ENCODE measurements around the gene CNTN4. TPM values are rescaled to one million over a fixed set of nuclear protein-coding genes. Genes with fewer than 3 reads are reported as not detected.

CNTN4 gene
- total RNA-seq, 1 experiment from 2014 or later = not detected

DNA sequence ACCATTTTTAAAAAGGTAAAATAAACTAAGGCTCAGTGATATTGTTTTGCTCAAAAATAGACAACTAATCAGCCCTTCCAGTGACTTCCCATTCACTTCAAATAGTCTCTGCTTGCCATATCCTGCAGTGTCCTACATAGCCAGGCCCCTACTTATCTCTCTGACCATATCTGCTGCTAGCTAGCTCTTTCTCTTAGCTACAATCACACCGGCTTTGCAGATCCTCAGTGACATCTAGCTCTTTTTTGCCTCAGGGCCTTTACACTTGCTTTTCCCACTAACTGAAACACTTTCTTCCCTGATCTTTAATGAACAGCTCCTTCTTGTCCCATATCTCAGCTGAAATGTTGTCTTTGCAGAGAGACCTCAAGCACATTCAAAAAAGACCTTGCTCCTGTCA lies 850.2 kb downstream of the CNTN4 start:
- no peak for DNase-seq (ENCODE audit: low spot score)
- ChIA-PET POLR2A (no interaction called here), CTCF (no interaction called here)
- peaks cover 32% of the 10 kb centered on the region for H3K36me3 Mint-ChIP-seq
- no peaks in the 10 kb centered on the region for H3K4me1 Mint-ChIP-seq
- H3K27me3 Mint-ChIP-seq (ENCODE audit: low read depth) = no peaks in the 10 kb centered on the region; the same call in none of the 2 replicates
- H3K4me3 Mint-ChIP-seq = no peak overlapping the region
- no peak for TF ChIP-seq ZNF138 (CRISPR knock-in tag; conservative IDR thresholded peaks at IDR 0.05)
- no peak for TF ChIP-seq CBFB (CRISPR knock-in tag; IDR thresholded peaks at IDR 0.05; ENCODE audit: low read depth)
- H3K27ac Mint-ChIP-seq = no peak overlapping the region
- H3K9me3 Mint-ChIP-seq = peaks cover 67% of the 10 kb centered on the region
- no peak for ATAC-seq

- H3K4me3 Mint-ChIP-seq = no peak overlapping the region
- no peaks in the 10 kb centered on the region for H3K4me1 Mint-ChIP-seq
- no peak for DNase-seq (ENCODE audit: low spot score)
- H3K27me3 Mint-ChIP-seq (ENCODE audit: low read depth) = no peaks in the 10 kb centered on the region; the same call in none of the 2 replicates
- ChIA-PET CTCF (no interaction called here), POLR2A (no interaction called here)
- no peak for ATAC-seq
- peaks cover 73% of the 10 kb centered on the region for H3K9me3 Mint-ChIP-seq
- no peak overlapping the region for H3K27ac Mint-ChIP-seq
- H3K36me3 Mint-ChIP-seq = peaks cover 27% of the 10 kb centered on the region
- TF ChIP-seq NR3C1 (CRISPR knock-in tag; conservative IDR thresholded peaks at IDR 0.05; ENCODE audit: low read depth) = no peak
- TF ChIP-seq, protein P1, sequence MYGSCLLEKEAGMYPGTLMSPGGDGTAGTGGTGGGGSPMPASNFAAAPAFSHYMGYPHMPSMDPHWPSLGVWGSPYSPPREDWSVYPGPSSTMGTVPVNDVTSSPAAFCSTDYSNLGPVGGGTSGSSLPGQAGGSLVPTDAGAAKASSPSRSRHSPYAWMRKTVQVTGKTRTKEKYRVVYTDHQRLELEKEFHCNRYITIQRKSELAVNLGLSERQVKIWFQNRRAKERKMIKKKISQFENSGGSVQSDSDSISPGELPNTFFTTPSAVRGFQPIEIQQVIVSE (CRISPR knock-in tag; IDR thresholded peaks at IDR 0.05; ENCODE audit: borderline replicate concordance) = no peak
- TF ChIP-seq ZNF263 (CRISPR knock-in tag; IDR thresholded peaks at IDR 0.05; ENCODE audit: low read depth) = no peak
- TF ChIP-seq, protein P2, sequence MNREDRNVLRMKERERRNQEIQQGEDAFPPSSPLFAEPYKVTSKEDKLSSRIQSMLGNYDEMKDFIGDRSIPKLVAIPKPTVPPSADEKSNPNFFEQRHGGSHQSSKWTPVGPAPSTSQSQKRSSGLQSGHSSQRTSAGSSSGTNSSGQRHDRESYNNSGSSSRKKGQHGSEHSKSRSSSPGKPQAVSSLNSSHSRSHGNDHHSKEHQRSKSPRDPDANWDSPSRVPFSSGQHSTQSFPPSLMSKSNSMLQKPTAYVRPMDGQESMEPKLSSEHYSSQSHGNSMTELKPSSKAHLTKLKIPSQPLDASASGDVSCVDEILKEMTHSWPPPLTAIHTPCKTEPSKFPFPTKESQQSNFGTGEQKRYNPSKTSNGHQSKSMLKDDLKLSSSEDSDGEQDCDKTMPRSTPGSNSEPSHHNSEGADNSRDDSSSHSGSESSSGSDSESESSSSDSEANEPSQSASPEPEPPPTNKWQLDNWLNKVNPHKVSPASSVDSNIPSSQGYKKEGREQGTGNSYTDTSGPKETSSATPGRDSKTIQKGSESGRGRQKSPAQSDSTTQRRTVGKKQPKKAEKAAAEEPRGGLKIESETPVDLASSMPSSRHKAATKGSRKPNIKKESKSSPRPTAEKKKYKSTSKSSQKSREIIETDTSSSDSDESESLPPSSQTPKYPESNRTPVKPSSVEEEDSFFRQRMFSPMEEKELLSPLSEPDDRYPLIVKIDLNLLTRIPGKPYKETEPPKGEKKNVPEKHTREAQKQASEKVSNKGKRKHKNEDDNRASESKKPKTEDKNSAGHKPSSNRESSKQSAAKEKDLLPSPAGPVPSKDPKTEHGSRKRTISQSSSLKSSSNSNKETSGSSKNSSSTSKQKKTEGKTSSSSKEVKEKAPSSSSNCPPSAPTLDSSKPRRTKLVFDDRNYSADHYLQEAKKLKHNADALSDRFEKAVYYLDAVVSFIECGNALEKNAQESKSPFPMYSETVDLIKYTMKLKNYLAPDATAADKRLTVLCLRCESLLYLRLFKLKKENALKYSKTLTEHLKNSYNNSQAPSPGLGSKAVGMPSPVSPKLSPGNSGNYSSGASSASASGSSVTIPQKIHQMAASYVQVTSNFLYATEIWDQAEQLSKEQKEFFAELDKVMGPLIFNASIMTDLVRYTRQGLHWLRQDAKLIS (CRISPR knock-in tag; IDR thresholded peaks at IDR 0.05; ENCODE audit: borderline replicate concordance) = no peak
- no peak for TF ChIP-seq JAZF1 (CRISPR knock-in tag; IDR thresholded peaks at IDR 0.05)
- TF ChIP-seq, protein P3, sequence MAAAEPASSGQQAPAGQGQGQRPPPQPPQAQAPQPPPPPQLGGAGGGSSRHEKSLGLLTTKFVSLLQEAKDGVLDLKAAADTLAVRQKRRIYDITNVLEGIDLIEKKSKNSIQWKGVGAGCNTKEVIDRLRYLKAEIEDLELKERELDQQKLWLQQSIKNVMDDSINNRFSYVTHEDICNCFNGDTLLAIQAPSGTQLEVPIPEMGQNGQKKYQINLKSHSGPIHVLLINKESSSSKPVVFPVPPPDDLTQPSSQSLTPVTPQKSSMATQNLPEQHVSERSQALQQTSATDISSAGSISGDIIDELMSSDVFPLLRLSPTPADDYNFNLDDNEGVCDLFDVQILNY (CRISPR knock-in tag; IDR thresholded peaks at IDR 0.05) = no peak
- TF ChIP-seq ZNF232 (CRISPR knock-in tag; IDR thresholded peaks at IDR 0.05) = no peak
- TF ChIP-seq NR1H2 (CRISPR knock-in tag; IDR thresholded peaks at IDR 0.05) = no peak
- TF ChIP-seq NFATC4 (CRISPR knock-in tag; IDR thresholded peaks at IDR 0.05) = no peak
- no peak for TF ChIP-seq CBFB (CRISPR knock-in tag; IDR thresholded peaks at IDR 0.05; ENCODE audit: low read depth)
These were observed 851.5 kb downstream of the CNTN4 start for GRCh38 chr3:2950159-2950558.

- CTCF ChIA-PET = no interaction called here
- no peak for DNase-seq (ENCODE audit: low spot score)
These were observed 858.4 kb downstream of the CNTN4 start for GRCh38 chr3:2957115-2957514.

More at GRCh38 chr3:2957115-2957514, 858.4 kb downstream of the CNTN4 start:
- Mint-ChIP-seq H3K9me3 (peaks cover 76% of the 10 kb centered on the region), H3K27ac (no peak overlapping the region), H3K4me3 (no peak overlapping the region), H3K36me3 (peaks cover 37% of the 10 kb centered on the region), H3K4me1 (peaks cover 5% of the 10 kb centered on the region), H3K27me3 (ENCODE audit: low read depth) (peaks cover 5% of the 10 kb centered on the region; the same call in 1 of the 2 replicates)
- POLR2A ChIA-PET = no interaction called here
- no peak for ATAC-seq
- TF ChIP-seq, protein P2 (CRISPR knock-in tag; IDR thresholded peaks at IDR 0.05; ENCODE audit: borderline replicate concordance) = no peak
- TF ChIP-seq FOXK1 (CRISPR knock-in tag; IDR thresholded peaks at IDR 0.05) (no peak), ZNF423 (CRISPR knock-in tag; IDR thresholded peaks at IDR 0.05) (no peak), GTF2I (CRISPR knock-in tag; conservative IDR thresholded peaks at IDR 0.05) (no peak), ATF6 (CRISPR knock-in tag; IDR thresholded peaks at IDR 0.05) (no peak), TEAD4 (CRISPR knock-in tag; IDR thresholded peaks at IDR 0.05) (no peak), HMGA2 (CRISPR knock-in tag; IDR thresholded peaks at IDR 0.05) (no peak), FOXJ3 (CRISPR knock-in tag; IDR thresholded peaks at IDR 0.05; ENCODE audit: borderline replicate concordance) (no peak)
